GM12878 (cell line): ENCODE measurements around the gene CNOT11. TPM values are rescaled to one million over a fixed set of nuclear protein-coding genes. Genes with fewer than 3 reads are reported as not detected.

Experiments used
- ATAC-seq: fragments of 200-7000 bp; cut with Tn5 transposase; 3 replicates; pipeline ENCODE4 v1.9.1; 2020; ENCODE audit warnings: mild to moderate bottlenecking, moderate library complexity
- BruUV-seq: library from RNA; stranded (reverse); fragments of 400-500 nt; replicated peaks from 2 replicates; lab custom pipeline; 2021; lab: Mats Ljungman, UMichigan
- CTCF ChIA-PET: fragments of 300-600 bp; sonication (Branson Sonifier 250); formaldehyde crosslinking; extraction: SDS; loops from one replicate; lab custom pipeline; 2021; ENCODE audit warnings: inconsistent platforms; lab: Yijun Ruan, JAX
- POLR2A ChIA-PET: fragments of 350-600 bp; formaldehyde crosslinking; extraction: SDS; loops from one replicate; lab custom pipeline; 2021; ENCODE audit warnings: inconsistent platforms; lab: Charles Lee
- RAD21 ChIA-PET: fragments of 300-600 bp; sonication (Branson Sonifier 250); formaldehyde crosslinking; loops from one replicate; lab custom pipeline; 2023; ENCODE audit warnings: antibody characterized with exemption; ENCODE audit not compliant: unreplicated experiment; lab: Charles Lee
- SMC1A ChIA-PET: fragments of 300-600 bp; sonication (Branson Sonifier 250); formaldehyde crosslinking; loops from one replicate; lab custom pipeline; 2023; ENCODE audit not compliant: unreplicated experiment, uncharacterized antibody; lab: Charles Lee
- DNase-seq: peaks from one replicate; pipeline ENCODE4 v3.0.0-alpha.2; 2011; ENCODE audit warnings: low read depth, low spot score
- FAIRE-seq: peaks from 3 replicates; lab custom pipeline; 2011; peaks lifted over from hg19 to GRCh38; lab: Jason Lieb, UNC
- H2AFZ ChIP-seq: 2 replicates; pipeline ENCODE4 v1.6.0; 2011; ENCODE audit warnings: low read depth, low read length, control low read depth; ENCODE audit not compliant: control insufficient read depth
- H3K27ac ChIP-seq: 2 replicates; pipeline ENCODE4 v1.5.1; 2011; ENCODE audit warnings: control low read depth; ENCODE audit not compliant: control insufficient read depth, insufficient read depth
- H3K27me3 ChIP-seq, 2 experiments: replicated peaks in 1 of 2; 2 replicates each; pipeline versions ENCODE4 v1.6.0 to v1.6.1; 2011; ENCODE audit warnings: low read length in 1 of 2; ENCODE audit not compliant: control insufficient read depth in 2 of 2, insufficient read depth in 2 of 2
- H3K36me3 ChIP-seq, 2 experiments: 2 replicates each; pipeline ENCODE4 v1.5.1; 2011; ENCODE audit warnings: low read length in 1 of 2; ENCODE audit not compliant: control insufficient read depth in 2 of 2, insufficient read depth in 2 of 2
- H3K4me1 ChIP-seq: 2 replicates; pipeline ENCODE4 v1.6.1; 2011; ENCODE audit warnings: mild to moderate bottlenecking, low read length, moderate library complexity, mixed read lengths; ENCODE audit not compliant: control insufficient read depth, insufficient read depth
- H3K4me2 ChIP-seq: 2 replicates; pipeline ENCODE4 v1.6.0; 2011; ENCODE audit warnings: control low read depth; ENCODE audit not compliant: control insufficient read depth, insufficient read depth
- H3K4me3 ChIP-seq: fragments of 200-600 bp; sonication (generic); 2 replicates; pipeline ENCODE4 v1.5.1; 2016
- H3K79me2 ChIP-seq: 2 replicates; pipeline ENCODE4 v1.6.0; 2011; ENCODE audit warnings: low read length; ENCODE audit not compliant: control insufficient read depth, insufficient read depth
- H3K9ac ChIP-seq: 2 replicates; pipeline ENCODE4 v1.8.0; 2011; ENCODE audit warnings: low read length, control low read depth, mixed read lengths; ENCODE audit not compliant: control insufficient read depth, insufficient read depth
- H3K9me3 ChIP-seq: replicated peaks from 3 replicates; pipeline ENCODE4 v1.5.1; 2011; ENCODE audit warnings: mild to moderate bottlenecking, low read length; ENCODE audit not compliant: control insufficient read depth, insufficient read depth
- H4K20me1 ChIP-seq: 2 replicates; pipeline ENCODE4 v1.6.0; 2011; ENCODE audit not compliant: control insufficient read depth, insufficient read depth
- ASH2L ChIP-seq: fragments of 300-600, 200-600 bp; sonication (generic); IDR thresholded peaks from 2 replicates; pipeline ENCODE4 v1.6.1; 2017; ENCODE audit warnings: low read depth, mild to moderate bottlenecking, borderline replicate concordance
- BCL11A ChIP-seq: IDR thresholded peaks from 2 replicates; pipeline ENCODE4 v1.6.1; 2011; ENCODE audit warnings: low read depth, low read length
- CTCF ChIP-seq, 3 experiments: IDR thresholded peaks in 2 of 3; conservative IDR thresholded peaks in 1 of 3; 2 replicates each; pipeline ENCODE4 v1.5.1; 2011; ENCODE audit warnings: low read depth in 3 of 3, low read length in 3 of 3, mild to moderate bottlenecking in 3 of 3, control low read depth in 2 of 3, moderate library complexity in 2 of 3, inconsistent platforms in 1 of 3, mixed read lengths in 1 of 3; ENCODE audit not compliant: control insufficient read depth in 2 of 3, insufficient read depth in 1 of 3; ENCODE audit errors: extremely low read depth in 1 of 3
- FOS ChIP-seq: IDR thresholded peaks from 3 replicates; pipeline ENCODE4 v1.6.1; 2011; ENCODE audit warnings: borderline replicate concordance; ENCODE audit not compliant: insufficient read length; ENCODE audit errors: extremely low read depth
- HSF1 ChIP-seq: fragments of 150-350 bp; IDR thresholded peaks from 2 replicates; pipeline ENCODE4 v1.6.1; 2014; ENCODE audit warnings: mild to moderate bottlenecking, low read depth, low read length
- MLLT1 ChIP-seq: fragments of 450-650 bp; IDR thresholded peaks from 2 replicates; pipeline ENCODE4 v1.6.1; 2016; ENCODE audit warnings: mild to moderate bottlenecking
- NR2C2 ChIP-seq: IDR thresholded peaks from 2 replicates; pipeline ENCODE4 v1.6.1; 2011; ENCODE audit warnings: borderline replicate concordance, low read depth; ENCODE audit not compliant: control insufficient read depth, insufficient read length
- RUNX3 ChIP-seq: IDR thresholded peaks from 2 replicates; pipeline ENCODE4 v1.6.1; 2012; ENCODE audit warnings: low read length, inconsistent platforms
- YBX1 ChIP-seq: fragments of 450-650 bp; IDR thresholded peaks from 2 replicates; pipeline ENCODE4 v1.6.1; 2016; ENCODE audit warnings: antibody characterized with exemption
- WGBS: methylation state at CpG from one replicate; pipeline ENCODE4 v1.1.6; 2016; ENCODE audit warnings: low lambda C conversion rate; ENCODE audit not compliant: insufficient replicate concordance, insufficient coverage; ENCODE audit errors: missing lambda C conversion rate; 5-methylcytosine and 5-hydroxymethylcytosine counted together
- in situ Hi-C: fragments of 300-500 bp; cut with MboI; formaldehyde crosslinking; loops from 9 replicates; pipeline ENCODE4 v1.14.3; 2018; ENCODE audit warnings: mixed read lengths
- intact Hi-C: fragments of 100-400 bp; cut with micrococcal nuclease; formaldehyde crosslinking; loops from one replicate; pipeline ENCODE4 v1.14.2; 2022; ENCODE audit not compliant: unreplicated experiment
- polyA plus RNA-seq, 11 experiments: library from polyadenylated mRNA; depleted of rRNA in 4 of 11; unstranded in 6 of 11; stranded (reverse) in 5 of 11; fragments of >200 nt; fragmentation: Nextera tagmentation in 4 of 11; fragmentation: Illumina TruSeq in 1 of 11; extraction: Ambion mirVana in 4 of 11; extraction: Trizol in 1 of 11; gene quantifications; 1 replicate in 1 of 11; 2 replicates in 10 of 11; pipeline versions ENCODE4 v1.2.1 to v1.2.3, GENCODE V29; 2011 to 2016; ENCODE audit warnings: inconsistent platforms in 2 of 11, missing spikeins in 2 of 11, low read depth in 1 of 11
- total RNA-seq, 4 experiments: library from RNA; depleted of rRNA in 3 of 4; stranded (reverse); fragments of >200 nt in 3 of 4; fragmentation: Illumina TruSeq in 1 of 4; extraction: Trizol in 1 of 4; gene quantifications; 2 replicates each; pipeline versions ENCODE4 v1.2.1 to v1.2.3, GENCODE V29; 2013 to 2021
- TF ChIP-seq, protein P1 (sequence below): IDR thresholded peaks from 2 replicates; pipeline ENCODE4 v1.6.1; 2012; ENCODE audit warnings: improper control_type of control experiment, low read depth, low read length; ENCODE audit not compliant: insufficient replicate concordance

CNOT11 gene
- total and polyA plus RNA-seq, 10 of the 15 experiments (the other 5 are each of a cell fraction or from before 2014, with no cell fraction given) = 10.8 to 111 (median 50.5) TPM

GRCh38 chr2:101307503-101307902 is 54.8 kb downstream of the CNOT11 start:
- DNase-seq = no peak
- no peaks in the 10 kb centered on the region for H3K27me3 ChIP-seq
- TF ChIP-seq FOS = no peak
- TF ChIP-seq ASH2L = no peak
- peak; percentile 3; the same call in 1 of the 2 replicates for TF ChIP-seq RUNX3
- no peak for TF ChIP-seq BCL11A
- TF ChIP-seq HSF1 = no peak
- TF ChIP-seq CTCF (IDR thresholded peaks at IDR 0.05 in 2 of 3, conservative IDR thresholded peaks at IDR 0.05 in 1 of 3; ENCODE audit: control insufficient read depth in 2 of 3, extremely low read depth in 1 of 3, insufficient read depth in 1 of 3, low read depth in 3 of 3, low read length in 3 of 3) = no peak
- no peak for TF ChIP-seq YBX1
- TF ChIP-seq, protein P1, sequence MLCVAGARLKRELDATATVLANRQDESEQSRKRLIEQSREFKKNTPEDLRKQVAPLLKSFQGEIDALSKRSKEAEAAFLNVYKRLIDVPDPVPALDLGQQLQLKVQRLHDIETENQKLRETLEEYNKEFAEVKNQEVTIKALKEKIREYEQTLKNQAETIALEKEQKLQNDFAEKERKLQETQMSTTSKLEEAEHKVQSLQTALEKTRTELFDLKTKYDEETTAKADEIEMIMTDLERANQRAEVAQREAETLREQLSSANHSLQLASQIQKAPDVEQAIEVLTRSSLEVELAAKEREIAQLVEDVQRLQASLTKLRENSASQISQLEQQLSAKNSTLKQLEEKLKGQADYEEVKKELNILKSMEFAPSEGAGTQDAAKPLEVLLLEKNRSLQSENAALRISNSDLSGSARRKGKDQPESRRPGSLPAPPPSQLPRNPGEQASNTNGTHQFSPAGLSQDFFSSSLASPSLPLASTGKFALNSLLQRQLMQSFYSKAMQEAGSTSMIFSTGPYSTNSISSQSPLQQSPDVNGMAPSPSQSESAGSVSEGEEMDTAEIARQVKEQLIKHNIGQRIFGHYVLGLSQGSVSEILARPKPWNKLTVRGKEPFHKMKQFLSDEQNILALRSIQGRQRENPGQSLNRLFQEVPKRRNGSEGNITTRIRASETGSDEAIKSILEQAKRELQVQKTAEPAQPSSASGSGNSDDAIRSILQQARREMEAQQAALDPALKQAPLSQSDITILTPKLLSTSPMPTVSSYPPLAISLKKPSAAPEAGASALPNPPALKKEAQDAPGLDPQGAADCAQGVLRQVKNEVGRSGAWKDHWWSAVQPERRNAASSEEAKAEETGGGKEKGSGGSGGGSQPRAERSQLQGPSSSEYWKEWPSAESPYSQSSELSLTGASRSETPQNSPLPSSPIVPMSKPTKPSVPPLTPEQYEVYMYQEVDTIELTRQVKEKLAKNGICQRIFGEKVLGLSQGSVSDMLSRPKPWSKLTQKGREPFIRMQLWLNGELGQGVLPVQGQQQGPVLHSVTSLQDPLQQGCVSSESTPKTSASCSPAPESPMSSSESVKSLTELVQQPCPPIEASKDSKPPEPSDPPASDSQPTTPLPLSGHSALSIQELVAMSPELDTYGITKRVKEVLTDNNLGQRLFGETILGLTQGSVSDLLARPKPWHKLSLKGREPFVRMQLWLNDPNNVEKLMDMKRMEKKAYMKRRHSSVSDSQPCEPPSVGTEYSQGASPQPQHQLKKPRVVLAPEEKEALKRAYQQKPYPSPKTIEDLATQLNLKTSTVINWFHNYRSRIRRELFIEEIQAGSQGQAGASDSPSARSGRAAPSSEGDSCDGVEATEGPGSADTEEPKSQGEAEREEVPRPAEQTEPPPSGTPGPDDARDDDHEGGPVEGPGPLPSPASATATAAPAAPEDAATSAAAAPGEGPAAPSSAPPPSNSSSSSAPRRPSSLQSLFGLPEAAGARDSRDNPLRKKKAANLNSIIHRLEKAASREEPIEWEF = no peak
- TF ChIP-seq MLLT1 = peak; percentile 95
- TF ChIP-seq NR2C2 = no peak
- peak overlapping the region; percentile 71 for H3K4me3 ChIP-seq
- intact Hi-C loops = loop anchor here (5.0 kb wide), 1 partner anchor 35 kb away; no protein-coding TSS in a partner anchor
- no peak for ATAC-seq
- ChIA-PET SMC1A (interaction anchor here (1.3 to 2.1 kb wide), 2 partner anchors 36 to 54 kb away, joined by 3 to 10 read pairs; partner anchors contain the start of gene CNOT11), CTCF (interaction anchor here (0.9 kb wide), 1 partner anchor 55 kb away, joined by 3 read pairs; the partner anchor contains the start of gene CNOT11), POLR2A (interaction anchor here (1.2 to 1.6 kb wide), 3 partner anchors 36 to 55 kb away, joined by 3 to 6 read pairs (median 5); partner anchors contain the start of gene CNOT11), RAD21 (interaction anchor here (0.6 kb wide), 1 partner anchor 9 kb away, joined by 4 read pairs; no protein-coding TSS in a partner anchor)
- no peak for FAIRE-seq
- no peaks in the 10 kb centered on the region for H3K9me3 ChIP-seq
- peak overlapping the region; percentile 42 for H3K9ac ChIP-seq
- in situ Hi-C loops = no loop called here
- 0% methylated on average over 9 of the region's 9 CpGs for WGBS
- H2AFZ ChIP-seq = peak overlapping the region; percentile 47; the same call in 1 of the 2 replicates
- H3K4me1 ChIP-seq = peaks cover 24% of the 10 kb centered on the region
- peaks cover 18% of the 10 kb centered on the region for H3K79me2 ChIP-seq
- no TSS peak for BruUV-seq
- H3K27ac ChIP-seq = peak overlapping the region; percentile 41
- peak overlapping the region; percentile 87 for H3K4me2 ChIP-seq
- H4K20me1 ChIP-seq = no peaks in the 10 kb centered on the region
- no peaks in the 10 kb centered on the region for H3K36me3 ChIP-seq
